HCT116 (cell line): Measurements from ENCODE around the gene MSI2.

ENCODE experiments used
- ATF3 ChIP-seq: IDR thresholded peaks from 2 replicates; pipeline ENCODE4 v1.6.1; 2012
- CTCF ChIP-seq, 3 experiments: fragments of 200-600 bp in 1 of 3; sonication (generic) in 1 of 3; IDR thresholded peaks in 2 of 3; conservative IDR thresholded peaks in 1 of 3; 2 replicates each; pipeline ENCODE4 v1.5.1; 2012 to 2017; ENCODE audit warnings: low read depth in 2 of 3, low read length in 2 of 3, antibody characterized with exemption in 1 of 3, borderline replicate concordance in 1 of 3, control low read depth in 1 of 3, mild to moderate bottlenecking in 1 of 3, mixed read lengths in 1 of 3, mixed run types in 1 of 3, moderate library complexity in 1 of 3; ENCODE audit not compliant: insufficient read depth in 1 of 3
- EZH2 ChIP-seq: fragments of 200-600 bp; sonication (generic); IDR thresholded peaks from 2 replicates; pipeline ENCODE4 v1.6.1; 2017; ENCODE audit warnings: antibody characterized with exemption, mixed run types
- MAX ChIP-seq: IDR thresholded peaks from 2 replicates; pipeline ENCODE4 v1.6.1; 2012
- POLR2AphosphoS5 ChIP-seq: IDR thresholded peaks from 2 replicates; pipeline ENCODE4 v1.6.1; 2011; ENCODE audit warnings: mild to moderate bottlenecking, low read depth, low read length, moderate library complexity
- SP1 ChIP-seq: IDR thresholded peaks from 2 replicates; pipeline ENCODE4 v1.6.1; 2012; ENCODE audit warnings: low read depth
- ZBTB33 ChIP-seq: IDR thresholded peaks from 2 replicates; pipeline ENCODE4 v1.6.1; 2011; ENCODE audit warnings: mild to moderate bottlenecking, low read length, moderate library complexity; ENCODE audit not compliant: insufficient replicate concordance; ENCODE audit errors: extremely low read depth

GRCh38 chr17:57730026-57730701 lies 473.8 kb downstream of the MSI2 start:
- TF ChIP-seq CTCF (IDR thresholded peaks at IDR 0.05 in 2 of 3, conservative IDR thresholded peaks at IDR 0.05 in 1 of 3; ENCODE audit: borderline replicate concordance in 1 of 3, insufficient read depth in 1 of 3, low read depth in 2 of 3, low read length in 2 of 3): no peak
- no peak for TF ChIP-seq EZH2
- TF ChIP-seq MAX: no peak
- TF ChIP-seq ZBTB33: no peak
- no peak for TF ChIP-seq POLR2AphosphoS5
- TF ChIP-seq ATF3: no peak
- no peak for TF ChIP-seq SP1
